Activated CD8-positive, alpha-beta memory T cell treated with anti-CD3 and anti-CD28 coated beads, Interleukin-2, amount 10 ng/mL, durations not matched to agents 7 days and 5 days (primary cell): ENCODE data around the gene AUP1. TPM values are rescaled to one million over a fixed set of nuclear protein-coding genes. Genes with fewer than 3 reads are reported as not detected.
A peak's percentile ranks its signal among the peaks of the same experiment; 100 is the strongest.

Experiments used
- ATAC-seq: fragments of 150-1000 bp; cut with Tn5 transposase; one replicate; pipeline ENCODE4 v1.10.0; 2021; ENCODE audit warnings: moderate library complexity
- CTCF ChIA-PET: fragments of 350-600 bp; sonication (Branson Sonifier 250); formaldehyde crosslinking; loops from one replicate; lab custom pipeline; 2021; ENCODE audit warnings: antibody characterized with exemption; lab: Charles Lee
- DNase-seq: peaks from one replicate; pipeline ENCODE4 v3.0.0-alpha.2; 2020
- H3K27ac Mint-ChIP-seq: one replicate; pipeline ENCODE4 v1.8.0; 2021; ENCODE audit warnings: mild to moderate bottlenecking, mixed read lengths
- H3K27me3 Mint-ChIP-seq: one replicate; pipeline ENCODE4 v1.8.0; 2021; ENCODE audit warnings: mixed read lengths
- H3K36me3 Mint-ChIP-seq: one replicate; pipeline ENCODE4 v1.8.0; 2021; ENCODE audit warnings: mild to moderate bottlenecking, mixed read lengths
- H3K4me1 Mint-ChIP-seq: one replicate; pipeline ENCODE4 v1.8.0; 2021; ENCODE audit warnings: mixed read lengths
- H3K4me3 Mint-ChIP-seq: one replicate; pipeline ENCODE4 v1.8.0; 2021; ENCODE audit warnings: mild to moderate bottlenecking, moderate library complexity, mixed read lengths
- H3K9me3 Mint-ChIP-seq: one replicate; pipeline ENCODE4 v1.8.0; 2022; ENCODE audit warnings: low read depth, mixed read lengths
- total RNA-seq, 2 experiments: library from RNA; stranded (reverse); gene quantifications; one replicate each; pipeline ENCODE4 v1.2.3, GENCODE V29; 2021

Gene AUP1
- total RNA-seq, 2 experiments from 2014 or later = 140 to 158 TPM

- H3K27ac Mint-ChIP-seq = no peak overlapping the region
- ATAC-seq (no peak), DNase-seq (no peak)
- peaks cover 3% of the 10 kb centered on the region for H3K27me3 Mint-ChIP-seq
- peaks cover 39% of the 10 kb centered on the region for H3K4me1 Mint-ChIP-seq
- H3K4me3 Mint-ChIP-seq = no peak overlapping the region
- CTCF ChIA-PET = interaction anchor here (0.7 to 5.9 kb wide), 8 partner anchors 10 to 135 kb away, joined by 3 to 39 read pairs (median 4); partner anchors contain the start of genes CCDC142, LBX2, TLX2 and TTC31
- peaks cover 36% of the 10 kb centered on the region for H3K36me3 Mint-ChIP-seq
- no peaks in the 10 kb centered on the region for H3K9me3 Mint-ChIP-seq
Observed at GRCh38 chr2:74526649-74527230, 2.8 kb downstream of the AUP1 start.

GRCh38 chr2:74525717-74526648 is 3.5 kb downstream of the AUP1 start, which contains the start of gene DQX1:
DQX1 (minus strand) TSS chr2:74526231; CDS start chr2:74525729, 502 bp downstream.
- H3K27ac Mint-ChIP-seq = no peak within 1 kb of the TSS
- H3K36me3 Mint-ChIP-seq = peaks cover 35% of the 10 kb centered on the region
- CTCF ChIA-PET = interaction anchor here (0.7 to 1.9 kb wide), 7 partner anchors 10 to 134 kb away, joined by 3 to 5 read pairs (median 4); partner anchors contain the start of genes CCDC142, TLX2 and TTC31
- H3K4me1 Mint-ChIP-seq = peaks cover 32% of the 10 kb centered on the region
- H3K4me3 Mint-ChIP-seq = peak within 1 kb of the TSS; percentile 17
- ATAC-seq (no peak), DNase-seq (no peak)
- H3K9me3 Mint-ChIP-seq = no peaks in the 10 kb centered on the region
- H3K27me3 Mint-ChIP-seq = peaks cover 5% of the 10 kb centered on the region

GRCh38 chr2:74524955-74525716 is 4.4 kb downstream of the AUP1 start:
- Mint-ChIP-seq H3K4me1 (peaks cover 26% of the 10 kb centered on the region), H3K27me3 (peaks cover 12% of the 10 kb centered on the region), H3K27ac (no peak overlapping the region), H3K9me3 (no peaks in the 10 kb centered on the region), H3K4me3 (no peak overlapping the region), H3K36me3 (peaks cover 33% of the 10 kb centered on the region)
- CTCF ChIA-PET = interaction anchor here (1.6 to 1.9 kb wide), 2 partner anchors 11 to 42 kb away, joined by 4 to 5 read pairs; partner anchors contain the start of genes CCDC142, TLX2 and TTC31
- ATAC-seq (no peak), DNase-seq (no peak)

- DNase-seq (no peak), ATAC-seq (no peak)
- CTCF ChIA-PET = no interaction called here
- Mint-ChIP-seq H3K36me3 (peaks cover 32% of the 10 kb centered on the region), H3K9me3 (no peaks in the 10 kb centered on the region), H3K27ac (no peak overlapping the region), H3K4me3 (no peak overlapping the region), H3K4me1 (peaks cover 26% of the 10 kb centered on the region), H3K27me3 (peaks cover 23% of the 10 kb centered on the region)
Observed at GRCh38 chr2:74524005-74524404, 5.5 kb downstream of the AUP1 start.

- peaks cover 38% of the 10 kb centered on the region for H3K27me3 Mint-ChIP-seq
- peaks cover 11% of the 10 kb centered on the region for H3K4me1 Mint-ChIP-seq
- peak; percentile 28 for ATAC-seq
- no peak overlapping the region for H3K27ac Mint-ChIP-seq
- no peak for DNase-seq
- no peak overlapping the region for H3K4me3 Mint-ChIP-seq
- no peaks in the 10 kb centered on the region for H3K9me3 Mint-ChIP-seq
- H3K36me3 Mint-ChIP-seq = peaks cover 19% of the 10 kb centered on the region
- CTCF ChIA-PET = interaction anchor here (1.2 to 1.8 kb wide), 4 partner anchors 10 to 63 kb away, joined by 3 to 8 read pairs (median 4); no protein-coding TSS in a partner anchor
Observed at GRCh38 chr2:74522516-74522915, 7.0 kb downstream of the AUP1 start.

GRCh38 chr2:74516650-74517049 is 12.9 kb downstream of the AUP1 start:
- H3K4me3 Mint-ChIP-seq = peak overlapping the region; percentile 62
- peaks cover 27% of the 10 kb centered on the region for H3K4me1 Mint-ChIP-seq

GRCh38 chr2:74515981-74516633 is 13.4 kb downstream of the AUP1 start:
- Mint-ChIP-seq H3K4me1 (peaks cover 32% of the 10 kb centered on the region), H3K9me3 (no peaks in the 10 kb centered on the region), H3K4me3 (peak overlapping the region; percentile 62), H3K36me3 (peaks cover 5% of the 10 kb centered on the region), H3K27me3 (peaks cover 86% of the 10 kb centered on the region), H3K27ac (no peak overlapping the region)
- ATAC-seq (peak; percentile 82), DNase-seq (peak; percentile 83)
- CTCF ChIA-PET = interaction anchor here (0.9 to 4.2 kb wide), 5 partner anchors 9 to 33 kb away, joined by 4 to 21 read pairs (median 7); partner anchors contain the start of genes AUP1, CCDC142, DQX1 and HTRA2

More at GRCh38 chr2:74516650-74517049, 12.9 kb downstream of the AUP1 start:
- CTCF ChIA-PET = interaction anchor here (0.9 to 3.4 kb wide), 4 partner anchors 10 to 34 kb away, joined by 4 to 12 read pairs (median 6); partner anchors contain the start of genes AUP1, CCDC142, DQX1 and HTRA2
- DNase-seq (no peak), ATAC-seq (no peak)
- Mint-ChIP-seq H3K36me3 (peaks cover 5% of the 10 kb centered on the region), H3K27ac (peak overlapping the region; percentile 23), H3K27me3 (peaks cover 81% of the 10 kb centered on the region), H3K9me3 (no peaks in the 10 kb centered on the region)

GRCh38 chr2:74515271-74515980 is 14.1 kb downstream of the AUP1 start:
- Mint-ChIP-seq H3K4me1 (peaks cover 35% of the 10 kb centered on the region), H3K27me3 (peaks cover 84% of the 10 kb centered on the region), H3K27ac (no peak overlapping the region), H3K36me3 (peaks cover 5% of the 10 kb centered on the region), H3K4me3 (peak overlapping the region; percentile 62), H3K9me3 (no peaks in the 10 kb centered on the region)
- no peak for ATAC-seq
- CTCF ChIA-PET = interaction anchor here (1.4 to 4.2 kb wide), 5 partner anchors 9 to 71 kb away, joined by 3 to 21 read pairs (median 4); partner anchors contain the start of genes AUP1 and HTRA2
- no peak for DNase-seq

GRCh38 chr2:74514368-74515270 is 14.9 kb downstream of the AUP1 start, which contains the start of gene TLX2:
TLX2 (plus strand) TSS chr2:74514450; CDS start chr2:74514807, 357 bp downstream.
- Mint-ChIP-seq H3K4me1 (peaks cover 39% of the 10 kb centered on the region), H3K27me3 (peaks cover 78% of the 10 kb centered on the region), H3K4me3 (peak within 1 kb of the TSS; percentile 62), H3K36me3 (peaks cover 5% of the 10 kb centered on the region), H3K9me3 (no peaks in the 10 kb centered on the region), H3K27ac (no peak within 1 kb of the TSS)
- peak; percentile 29 for ATAC-seq
- CTCF ChIA-PET = interaction anchor here (0.8 to 4.2 kb wide), 8 partner anchors 8 to 72 kb away, joined by 3 to 21 read pairs (median 4); partner anchors contain the start of genes AUP1, DQX1 and HTRA2
- DNase-seq = no peak

GRCh38 chr2:74513605-74514367 is 15.7 kb downstream of the AUP1 start:
- ATAC-seq (peak; percentile 44), DNase-seq (no peak)
- peaks cover 70% of the 10 kb centered on the region for H3K27me3 Mint-ChIP-seq
- CTCF ChIA-PET = interaction anchor here (0.8 to 4.2 kb wide), 8 partner anchors 10 to 73 kb away, joined by 3 to 21 read pairs (median 4); partner anchors contain the start of genes DQX1 and LBX2
- no peaks in the 10 kb centered on the region for H3K9me3 Mint-ChIP-seq
- peaks cover 39% of the 10 kb centered on the region for H3K4me1 Mint-ChIP-seq
- no peak overlapping the region for H3K27ac Mint-ChIP-seq
- H3K36me3 Mint-ChIP-seq = peaks cover 5% of the 10 kb centered on the region
- peak overlapping the region; percentile 46 for H3K4me3 Mint-ChIP-seq
